ENCODE data around the gene PCSK6. TPM values are rescaled to one million over a fixed set of nuclear protein-coding genes. Genes with fewer than 3 reads are reported as not detected.
"Not testable (repeated sequence)": the region's sequence is repeated elsewhere in the genome, so short reads cannot be mapped to it uniquely, and the experiment has no call there.

Gene PCSK6
- total RNA-seq, 2 experiments from 2014 or later: 1.4 to 2.1 TPM

GRCh38 chr15:101463696-101464095 lies 25.8 kb downstream of the PCSK6 start:
- H3K4me3 Mint-ChIP-seq; H3K27ac Mint-ChIP-seq; DNase-seq; ATAC-seq (ENCODE audit: low read depth); POLR2A ChIA-PET; H3K27me3 Mint-ChIP-seq; H3K36me3 Mint-ChIP-seq: not testable (repeated sequence)
- peaks cover 27% of the 10 kb centered on the region for H3K4me1 Mint-ChIP-seq
- H3K9me3 Mint-ChIP-seq: peaks cover 14% of the 10 kb centered on the region

DNA sequence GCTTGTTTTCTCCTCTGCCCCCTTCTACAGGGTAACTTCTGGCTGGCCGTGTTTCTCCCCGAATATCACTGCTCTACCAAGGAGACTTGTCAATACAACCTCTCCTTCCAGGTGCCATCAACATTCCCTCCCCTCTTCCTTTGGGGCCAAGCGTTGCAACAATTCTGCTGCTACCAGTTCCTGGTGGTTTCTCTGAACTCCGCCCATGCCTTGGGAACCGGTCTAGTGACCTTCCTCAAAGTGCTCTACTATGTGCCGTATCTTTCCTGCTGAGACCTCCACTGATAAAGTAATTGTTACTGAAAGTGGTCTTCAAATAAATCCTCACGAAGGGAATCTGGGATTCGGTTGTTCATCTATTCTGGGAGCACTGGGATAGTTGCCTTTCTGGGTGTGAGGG lies 26.2 kb downstream of the PCSK6 start:
- DNase-seq (no peak), ATAC-seq (ENCODE audit: low read depth) (no peak)
- POLR2A ChIA-PET: no interaction called here
- Mint-ChIP-seq H3K4me3 (no peak overlapping the region), H3K36me3 (peaks cover 4% of the 10 kb centered on the region), H3K9me3 (peaks cover 14% of the 10 kb centered on the region), H3K27ac (peak overlapping the region; percentile 2), H3K4me1 (peaks cover 27% of the 10 kb centered on the region), H3K27me3 (peaks cover 10% of the 10 kb centered on the region)

DNA sequence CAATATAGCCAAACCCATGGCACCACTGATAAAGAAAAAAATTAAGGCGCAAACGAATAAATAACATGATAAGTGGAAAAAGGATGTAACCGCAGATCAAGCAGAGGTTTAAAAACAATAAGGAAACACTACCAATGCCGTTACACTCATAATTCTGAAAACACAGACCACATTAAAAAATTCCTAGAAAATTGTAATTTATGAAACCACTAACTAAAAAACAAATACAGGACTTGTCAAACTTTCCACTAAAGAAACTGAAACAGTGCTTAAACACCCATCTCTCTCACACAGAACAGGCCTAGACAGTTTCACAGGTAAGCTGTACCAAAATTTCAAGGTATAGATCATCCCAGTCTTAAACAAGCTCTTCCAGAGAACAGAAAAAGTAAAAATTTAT lies 28.4 kb downstream of the PCSK6 start:
- peak overlapping the region; percentile 79 for H3K27ac Mint-ChIP-seq
- POLR2A ChIA-PET: no interaction called here
- DNase-seq: no peak
- peaks cover 4% of the 10 kb centered on the region for H3K36me3 Mint-ChIP-seq
- ATAC-seq (ENCODE audit: low read depth): peak; percentile 62
- peaks cover 26% of the 10 kb centered on the region for H3K4me1 Mint-ChIP-seq
- H3K27me3 Mint-ChIP-seq: peaks cover 6% of the 10 kb centered on the region
- peaks cover 11% of the 10 kb centered on the region for H3K9me3 Mint-ChIP-seq
- peak overlapping the region; percentile 59 for H3K4me3 Mint-ChIP-seq

DNA sequence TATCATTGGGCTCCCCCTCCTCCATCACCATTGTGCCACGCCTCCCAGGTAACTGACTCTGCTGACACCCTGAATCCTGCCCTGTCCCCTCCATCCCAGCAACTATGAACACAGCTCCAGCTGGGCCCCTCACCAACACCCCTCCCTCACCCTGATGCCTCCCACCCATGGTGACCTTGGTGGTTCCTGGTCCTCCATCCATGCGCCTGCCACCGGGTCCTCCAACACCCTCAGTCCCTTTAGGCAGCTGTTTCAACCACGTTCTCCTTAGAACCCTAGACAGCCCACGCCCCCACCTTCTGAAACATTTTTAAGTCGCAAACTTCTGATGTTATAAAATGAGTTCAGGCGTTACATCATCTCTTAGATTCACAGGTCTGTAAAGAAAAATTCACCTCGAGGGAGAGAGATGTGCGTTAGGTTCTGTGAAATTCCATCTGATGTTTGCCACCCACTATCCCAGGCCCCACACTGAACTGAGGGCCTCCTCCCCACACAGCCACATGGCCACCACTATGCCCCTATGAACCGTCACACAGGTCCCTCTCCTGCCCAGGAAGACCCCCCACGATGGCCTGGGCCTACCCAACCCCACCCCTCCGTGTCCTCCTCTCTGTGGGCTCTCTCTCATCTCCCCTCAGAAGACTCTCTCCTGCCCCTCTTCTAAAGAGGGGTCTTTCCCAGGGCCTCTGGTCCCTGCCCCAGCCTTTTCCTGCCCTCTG lies 29.8 kb downstream of the PCSK6 start:
- ATAC-seq (ENCODE audit: low read depth) (no peak), DNase-seq (no peak)
- Mint-ChIP-seq H3K4me3 (no peak overlapping the region), H3K27ac (peak overlapping the region; percentile 55), H3K9me3 (peaks cover 4% of the 10 kb centered on the region), H3K4me1 (peaks cover 28% of the 10 kb centered on the region), H3K27me3 (peaks cover 5% of the 10 kb centered on the region), H3K36me3 (peaks cover 4% of the 10 kb centered on the region)
- POLR2A ChIA-PET: no interaction called here

- Mint-ChIP-seq H3K9me3 (peaks cover 4% of the 10 kb centered on the region), H3K4me3 (no peak overlapping the region), H3K36me3 (peaks cover 4% of the 10 kb centered on the region), H3K27me3 (peaks cover 5% of the 10 kb centered on the region), H3K27ac (no peak overlapping the region), H3K4me1 (peaks cover 28% of the 10 kb centered on the region)
- ATAC-seq (ENCODE audit: low read depth) (no peak), DNase-seq (no peak)
- POLR2A ChIA-PET: no interaction called here
These were observed 30.5 kb downstream of the PCSK6 start for GRCh38 chr15:101458908-101459578.

DNA sequence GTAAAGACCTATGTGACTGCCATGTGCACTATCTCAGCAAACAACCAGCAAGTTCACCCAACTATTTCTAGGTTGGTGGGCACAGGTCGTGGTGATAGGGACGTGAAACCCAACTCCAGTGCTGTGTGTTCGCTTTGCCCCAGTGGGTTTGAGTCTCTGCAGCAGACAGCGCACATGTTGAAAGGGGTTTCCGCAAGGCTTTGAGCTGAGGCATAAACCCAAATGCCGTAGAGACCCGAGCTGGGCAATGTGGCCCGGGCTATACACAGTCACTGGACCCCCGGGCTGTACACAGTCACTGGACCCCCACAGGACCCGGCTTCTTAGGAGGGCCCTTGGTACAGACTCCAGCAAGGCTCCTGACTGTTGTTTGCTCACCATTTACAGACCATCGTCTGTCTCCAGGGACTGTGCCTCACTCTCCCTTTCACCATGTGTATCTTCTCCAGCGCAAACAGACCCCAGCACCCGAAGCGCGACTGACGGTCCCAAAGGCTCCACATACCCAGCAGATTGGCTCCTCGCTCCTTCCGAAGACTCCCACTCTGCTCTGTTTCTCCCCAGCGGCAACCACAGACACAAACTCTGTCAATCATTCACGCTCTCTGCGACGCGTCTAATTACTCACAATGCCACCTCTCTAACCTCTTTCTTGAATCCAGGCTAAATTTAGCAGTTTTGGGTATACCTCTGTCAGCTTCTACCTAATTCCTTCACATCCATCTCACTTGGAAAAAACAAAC lies 31.2 kb downstream of the PCSK6 start:
- H3K9me3 Mint-ChIP-seq: peaks cover under 1% of the 10 kb centered on the region
- H3K4me1 Mint-ChIP-seq: peaks cover 23% of the 10 kb centered on the region
- POLR2A ChIA-PET: no interaction called here

GRCh38 chr15:101457696-101458095 lies 31.8 kb downstream of the PCSK6 start:
- H3K4me1 Mint-ChIP-seq: peaks cover 22% of the 10 kb centered on the region
- no peak overlapping the region for H3K27ac Mint-ChIP-seq
- no peaks in the 10 kb centered on the region for H3K9me3 Mint-ChIP-seq
- no peak for ATAC-seq (ENCODE audit: low read depth)
- DNase-seq: no peak
- H3K4me3 Mint-ChIP-seq: no peak overlapping the region
- H3K36me3 Mint-ChIP-seq: peaks cover 4% of the 10 kb centered on the region
- POLR2A ChIA-PET: no interaction called here
- peaks cover 5% of the 10 kb centered on the region for H3K27me3 Mint-ChIP-seq

More for the DNA sequence above, 31.2 kb downstream of the PCSK6 start:
- DNase-seq (no peak), ATAC-seq (ENCODE audit: low read depth) (no peak)
- H3K36me3 Mint-ChIP-seq: peaks cover 4% of the 10 kb centered on the region
- peaks cover 5% of the 10 kb centered on the region for H3K27me3 Mint-ChIP-seq
- H3K4me3 Mint-ChIP-seq: no peak overlapping the region
- no peak overlapping the region for H3K27ac Mint-ChIP-seq

DNA sequence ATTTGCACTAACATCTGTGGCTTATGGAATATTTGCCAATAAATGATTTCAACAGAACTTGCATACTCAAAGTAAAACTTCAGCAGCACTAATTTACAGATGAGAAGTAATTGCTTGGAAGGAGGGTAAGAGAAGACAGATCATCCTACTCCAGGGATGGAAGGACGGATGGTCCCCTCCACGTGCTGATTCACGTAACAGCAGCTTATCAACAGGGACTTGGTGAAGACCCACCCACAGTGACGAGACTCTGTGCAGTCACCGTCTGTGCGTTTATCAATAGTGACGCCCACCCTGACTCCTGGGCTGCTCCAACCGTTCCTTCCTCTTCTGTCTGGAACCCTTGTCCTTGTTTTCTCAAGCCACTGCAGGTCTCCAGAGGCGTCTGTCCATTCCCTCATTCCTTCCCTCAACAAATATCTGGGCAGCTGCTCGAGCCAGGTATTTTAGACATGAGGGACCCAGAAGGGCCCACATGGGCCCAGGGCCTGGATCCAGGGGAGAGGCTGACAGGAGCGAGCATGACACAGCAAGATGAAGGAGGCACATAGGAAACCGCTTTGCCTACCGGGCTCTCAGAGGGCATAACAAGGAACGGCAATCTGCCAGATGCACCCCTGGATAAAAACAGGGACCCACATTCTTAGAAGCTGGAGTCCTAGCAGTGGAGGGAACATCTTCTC lies 33.3 kb downstream of the PCSK6 start:
- no peak for ATAC-seq (ENCODE audit: low read depth)
- Mint-ChIP-seq H3K9me3 (no peaks in the 10 kb centered on the region), H3K36me3 (no peaks in the 10 kb centered on the region), H3K4me1 (peaks cover 14% of the 10 kb centered on the region), H3K27me3 (peaks cover 9% of the 10 kb centered on the region), H3K27ac (no peak overlapping the region), H3K4me3 (no peak overlapping the region)
- POLR2A ChIA-PET: no interaction called here
- no peak for DNase-seq

DNA sequence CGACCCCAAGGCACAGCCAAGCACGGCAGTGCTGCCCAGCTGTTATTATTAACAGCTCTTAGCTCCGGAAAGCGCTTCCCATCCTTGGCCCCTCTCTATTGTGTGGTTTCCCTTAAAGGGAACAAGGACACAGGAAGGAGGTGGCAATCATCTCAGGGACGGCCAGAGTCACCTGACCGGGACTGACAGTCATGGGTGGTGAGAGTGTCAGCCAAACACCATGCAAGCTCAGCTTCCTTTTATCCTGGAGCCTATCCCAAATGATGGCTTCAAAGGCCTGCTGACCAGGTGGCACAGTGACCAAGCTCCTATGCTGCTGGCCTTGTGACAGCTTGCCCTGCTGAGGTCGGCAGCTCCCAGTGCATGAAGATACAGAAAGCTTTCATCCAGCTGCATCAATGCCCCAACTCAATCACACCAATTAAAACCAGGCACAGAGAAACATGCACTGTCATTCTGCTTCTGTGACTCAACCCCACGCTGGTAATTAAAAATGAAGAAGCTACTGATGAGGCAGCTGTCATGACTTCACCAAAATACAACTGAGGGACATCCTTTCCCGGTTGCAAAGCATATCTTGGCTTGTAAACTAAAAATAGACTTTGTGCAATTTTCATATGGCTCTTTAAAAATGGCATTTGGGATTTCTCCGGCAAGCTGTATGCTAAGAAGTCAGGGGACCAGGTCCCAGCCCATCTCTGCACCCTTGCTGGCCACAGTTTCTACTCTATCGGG lies 34.0 kb downstream of the PCSK6 start:
- Mint-ChIP-seq H3K4me1 (peaks cover 10% of the 10 kb centered on the region), H3K9me3 (no peaks in the 10 kb centered on the region), H3K27ac (no peak overlapping the region), H3K4me3 (no peak overlapping the region), H3K27me3 (peaks cover 9% of the 10 kb centered on the region), H3K36me3 (no peaks in the 10 kb centered on the region)
- POLR2A ChIA-PET: no interaction called here
- no peak for ATAC-seq (ENCODE audit: low read depth)
- no peak for DNase-seq

GRCh38 chr15:101454781-101455180 lies 34.7 kb downstream of the PCSK6 start:
- not testable (repeated sequence) for ATAC-seq (ENCODE audit: low read depth)

GRCh38 chr15:101454365-101454764 lies 35.1 kb downstream of the PCSK6 start:
- peaks cover 9% of the 10 kb centered on the region for H3K27me3 Mint-ChIP-seq
- H3K4me3 Mint-ChIP-seq: no peak overlapping the region
- no peaks in the 10 kb centered on the region for H3K36me3 Mint-ChIP-seq
- POLR2A ChIA-PET: no interaction called here
- H3K9me3 Mint-ChIP-seq: no peaks in the 10 kb centered on the region
- no peak overlapping the region for H3K27ac Mint-ChIP-seq
- DNase-seq (no peak), ATAC-seq (ENCODE audit: low read depth) (no peak)
- H3K4me1 Mint-ChIP-seq: peaks cover 5% of the 10 kb centered on the region

More at GRCh38 chr15:101454781-101455180, 34.7 kb downstream of the PCSK6 start:
- H3K9me3 Mint-ChIP-seq, POLR2A ChIA-PET, H3K27ac Mint-ChIP-seq, H3K4me1 Mint-ChIP-seq, H3K4me3 Mint-ChIP-seq, H3K27me3 Mint-ChIP-seq, DNase-seq, H3K36me3 Mint-ChIP-seq: not testable (repeated sequence)

DNA sequence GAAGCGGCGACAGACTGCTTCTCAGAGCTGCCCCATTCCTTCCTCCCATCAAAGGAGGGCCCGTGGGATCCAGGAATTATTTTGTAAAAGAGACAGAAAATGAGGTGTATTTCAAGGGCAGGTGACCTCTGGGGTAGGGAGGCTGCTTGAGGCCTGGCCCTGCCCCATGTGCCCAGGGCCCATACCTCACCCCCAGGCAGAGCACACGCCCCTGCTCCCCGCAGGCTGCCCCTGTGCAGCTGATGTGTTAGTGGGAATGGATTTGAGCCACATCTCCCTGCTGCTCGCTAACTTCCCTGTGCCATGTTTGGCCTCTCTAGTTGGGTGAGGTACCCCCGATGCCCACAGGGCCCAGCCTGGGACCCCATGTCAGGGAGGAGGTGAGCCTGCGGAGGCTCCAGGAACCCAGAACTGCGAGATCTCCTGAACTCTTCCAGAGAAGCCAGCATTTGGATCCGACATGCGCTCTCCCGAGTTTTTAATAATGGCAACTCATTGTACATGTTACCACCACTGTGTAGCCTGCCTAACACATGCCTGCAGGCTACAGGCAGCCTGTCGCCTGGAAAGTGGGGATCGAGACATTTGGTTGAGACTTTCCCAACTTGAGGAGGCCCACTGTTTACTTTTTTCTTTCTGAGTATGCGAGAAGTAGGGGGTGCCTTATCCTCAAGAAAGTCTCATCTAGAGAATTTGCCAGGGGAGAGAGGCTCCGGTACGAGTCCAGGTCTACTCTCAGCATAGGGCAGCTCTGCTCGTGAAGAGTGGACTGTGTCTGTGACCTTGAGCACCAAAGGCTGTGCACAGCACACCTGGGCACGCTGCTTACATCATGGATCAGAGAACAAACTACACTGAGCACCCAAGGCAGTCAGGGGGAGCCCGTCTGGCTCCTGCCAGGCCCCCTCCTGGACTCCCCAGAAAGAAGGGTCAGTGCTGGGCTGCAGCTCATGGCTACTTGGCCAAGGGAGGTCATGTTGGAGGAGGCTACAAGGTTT lies 36.1 kb downstream of the PCSK6 start:
- DNase-seq: no peak
- H3K27ac Mint-ChIP-seq: no peak overlapping the region
- no peak overlapping the region for H3K4me3 Mint-ChIP-seq

More for the DNA sequence above, 36.1 kb downstream of the PCSK6 start:
- Mint-ChIP-seq H3K9me3 (no peaks in the 10 kb centered on the region), H3K27me3 (peaks cover 9% of the 10 kb centered on the region), H3K36me3 (no peaks in the 10 kb centered on the region), H3K4me1 (peaks cover 5% of the 10 kb centered on the region)
- POLR2A ChIA-PET: no interaction called here
- ATAC-seq (ENCODE audit: low read depth): no peak
